HCT116 (cell line): ENCODE results near the gene MALL. TPM values are rescaled to one million over a fixed set of nuclear protein-coding genes. Genes with fewer than 3 reads are reported as not detected.

Experiments used
- ATAC-seq: fragments of 200-7000 bp; cut with Tn5 transposase; 2 replicates; pipeline ENCODE4 v1.9.1; 2020; ENCODE audit warnings: mild to moderate bottlenecking, moderate library complexity
- BruUV-seq: library from RNA; stranded (reverse); fragments of 400-500 nt; replicated peaks from 2 replicates; lab custom pipeline; 2021; lab: Mats Ljungman, UMichigan
- CTCF ChIA-PET: fragments of 300-600 bp; sonication (Branson Sonifier 250); formaldehyde crosslinking; loops from one replicate; lab custom pipeline; 2021; ENCODE audit warnings: antibody characterized with exemption; lab: Charles Lee
- POLR2A ChIA-PET: fragments of 300-600, 350-600 bp; sonication (Branson Sonifier 250); formaldehyde crosslinking; loops from one replicate; lab custom pipeline; 2021; ENCODE audit warnings: antibody characterized with exemption; lab: Charles Lee
- RAD21 ChIA-PET, 2 experiments: fragments of 300-600 bp; sonication (Branson Sonifier 250); formaldehyde crosslinking; loops; one replicate each; lab custom pipeline; 2023; ENCODE audit warnings: low total read pairs in 2 of 2; ENCODE audit not compliant: uncharacterized antibody in 2 of 2, unreplicated experiment in 2 of 2, low non-redundant PET in 1 of 2; lab: Charles Lee
- DNase-seq: peaks from one replicate; pipeline ENCODE4 v3.0.0-alpha.2; 2010; ENCODE audit warnings: low read depth, low spot score
- H2AFZ ChIP-seq: fragments of 200-600 bp; shearing (Covaris generic), sonication (generic); 2 replicates; pipeline ENCODE4 v1.6.1; 2017; ENCODE audit warnings: low read depth, mixed run types, mixed read lengths, antibody characterized with exemption, low read length; ENCODE audit not compliant: poor library complexity, severe bottlenecking
- H3K27ac ChIP-seq: 2 replicates; pipeline ENCODE4 v1.5.1; 2012; ENCODE audit warnings: low read depth, low read length
- H3K27me3 ChIP-seq: fragments of 200-600 bp; sonication (generic); 2 replicates; pipeline ENCODE4 v1.6.1; 2016; ENCODE audit warnings: mixed run types, low read length, mixed read lengths; ENCODE audit not compliant: insufficient read depth
- H3K36me3 ChIP-seq, 2 experiments: fragments of 200-500 bp in 1 of 2; fragments of 200-600 bp in 1 of 2; sonication (Bioruptor generic) in 1 of 2; sonication (generic) in 1 of 2; 2 replicates each; pipeline versions ENCODE4 v1.5.1 to v1.6.1; 2014 to 2016; ENCODE audit warnings: low read length in 2 of 2, inconsistent platforms in 1 of 2, mixed read lengths in 1 of 2, mixed run types in 1 of 2; ENCODE audit not compliant: insufficient read depth in 2 of 2, control insufficient read depth in 1 of 2
- H3K4me1 ChIP-seq, 2 experiments: fragments of 200-600 bp in 1 of 2; sonication (generic) in 1 of 2; 2 replicates each; pipeline versions ENCODE4 v1.5.1 to v1.6.1; 2012 to 2017; ENCODE audit warnings: low read length in 2 of 2, inconsistent platforms in 1 of 2, mild to moderate bottlenecking in 1 of 2, mixed read lengths in 1 of 2, mixed run types in 1 of 2, moderate library complexity in 1 of 2; ENCODE audit not compliant: insufficient read depth in 2 of 2, control insufficient read depth in 1 of 2
- H3K4me2 ChIP-seq: fragments of 200-600 bp; sonication (generic); 2 replicates; pipeline ENCODE4 v1.6.1; 2017; ENCODE audit warnings: mixed run types, low read length, mixed read lengths
- H3K4me3 ChIP-seq, 2 experiments: fragments of 200-600 bp in 1 of 2; sonication (generic) in 1 of 2; replicated peaks in 1 of 2; 2 replicates each; pipeline ENCODE4 v1.5.1; 2011 to 2016; ENCODE audit warnings: low read length in 2 of 2, control low read depth in 1 of 2, low read depth in 1 of 2, mild to moderate bottlenecking in 1 of 2, mixed read lengths in 1 of 2, mixed run types in 1 of 2
- H3K79me2 ChIP-seq: fragments of 200-600 bp; sonication (generic); 2 replicates; pipeline ENCODE4 v1.6.1; 2017; ENCODE audit warnings: mild to moderate bottlenecking, mixed run types, low read length, moderate library complexity, mixed read lengths; ENCODE audit not compliant: insufficient read depth
- H3K9ac ChIP-seq: fragments of 200-600 bp; sonication (generic); 2 replicates; pipeline ENCODE4 v1.6.1; 2016; ENCODE audit warnings: low read length, mixed read lengths
- H3K9me2 ChIP-seq: fragments of 200-600 bp; sonication (generic), shearing (Covaris generic); 2 replicates; pipeline ENCODE4 v1.6.1; 2017; ENCODE audit warnings: mixed run types, mild to moderate bottlenecking, moderate library complexity; ENCODE audit not compliant: insufficient read depth
- H3K9me3 ChIP-seq, 2 experiments: fragments of 200-500 bp in 1 of 2; fragments of 200-600 bp in 1 of 2; sonication (Bioruptor generic) in 1 of 2; sonication (generic) in 1 of 2; 2 replicates each; pipeline ENCODE4 v1.6.1; 2014 to 2017; ENCODE audit warnings: low read length in 2 of 2, mixed read lengths in 2 of 2, inconsistent platforms in 1 of 2, low read depth in 1 of 2, mild to moderate bottlenecking in 1 of 2, mixed run types in 1 of 2, moderate library complexity in 1 of 2; ENCODE audit not compliant: control insufficient read depth in 1 of 2, insufficient read depth in 1 of 2
- H4K20me1 ChIP-seq: fragments of 200-600 bp; sonication (generic), shearing (Covaris generic); 2 replicates; pipeline ENCODE4 v1.6.1; 2017; ENCODE audit warnings: mixed run types, mild to moderate bottlenecking, moderate library complexity; ENCODE audit not compliant: insufficient read depth
- CEBPB ChIP-seq: IDR thresholded peaks from 2 replicates; pipeline ENCODE4 v1.6.1; 2012; ENCODE audit warnings: low read depth
- EGR1 ChIP-seq: IDR thresholded peaks from 2 replicates; pipeline ENCODE4 v1.6.1; 2012; ENCODE audit warnings: low read depth
- EZH2phosphoT487 ChIP-seq: fragments of 200-600 bp; IDR thresholded peaks from 2 replicates; pipeline ENCODE4 v1.6.1; 2018; ENCODE audit warnings: antibody characterized with exemption, borderline replicate concordance
- FOSL1 ChIP-seq: IDR thresholded peaks from 2 replicates; pipeline ENCODE4 v1.6.1; 2012; ENCODE audit warnings: low read depth
- JUND ChIP-seq: IDR thresholded peaks from 2 replicates; pipeline ENCODE4 v1.6.1; 2012
- POLR2A ChIP-seq: IDR thresholded peaks from 2 replicates; pipeline ENCODE4 v1.7.0; 2011; ENCODE audit warnings: borderline replicate concordance; ENCODE audit not compliant: insufficient read depth, insufficient read length; ENCODE audit errors: extremely low read depth
- POLR2AphosphoS5 ChIP-seq: IDR thresholded peaks from 2 replicates; pipeline ENCODE4 v1.6.1; 2011; ENCODE audit warnings: mild to moderate bottlenecking, low read depth, low read length, moderate library complexity
- SIN3A ChIP-seq: IDR thresholded peaks from 2 replicates; pipeline ENCODE4 v1.6.1; 2012; ENCODE audit warnings: low read depth
- SP1 ChIP-seq: IDR thresholded peaks from 2 replicates; pipeline ENCODE4 v1.6.1; 2012; ENCODE audit warnings: low read depth
- TCF7L2 ChIP-seq: IDR thresholded peaks from 2 replicates; pipeline ENCODE4 v1.7.0; 2011; ENCODE audit warnings: borderline replicate concordance, inconsistent platforms; ENCODE audit not compliant: insufficient read depth, insufficient read length; ENCODE audit errors: extremely low read depth
- YY1 ChIP-seq: IDR thresholded peaks from 2 replicates; pipeline ENCODE4 v1.6.1; 2011; ENCODE audit warnings: low read length, low read depth, moderate library complexity, mild to moderate bottlenecking; ENCODE audit not compliant: insufficient replicate concordance; ENCODE audit errors: extremely low read depth
- ZFX ChIP-seq: fragments of 450-650 bp; IDR thresholded peaks from 2 replicates; pipeline ENCODE4 v1.6.1; 2017
- ZNF274 ChIP-seq: fragments of 200-500 bp; sonication (Bioruptor generic); IDR thresholded peaks from 2 replicates; pipeline ENCODE4 v1.6.1; 2014; ENCODE audit warnings: mild to moderate bottlenecking, low read depth, low read length, inconsistent platforms
- intact Hi-C: fragments of 100-400 bp; cut with micrococcal nuclease; formaldehyde crosslinking; loops from 2 replicates; pipeline ENCODE4 v1.10.0; 2022
- total RNA-seq: library from RNA; stranded (reverse); gene quantifications from one replicate; pipeline ENCODE4 v1.2.1, GENCODE V29; 2021; ENCODE audit not compliant: unreplicated experiment
- TF ChIP-seq, protein P1 (sequence below): IDR thresholded peaks from 2 replicates; pipeline ENCODE4 v1.6.1; 2012
- TF ChIP-seq, protein P2 (sequence below): IDR thresholded peaks from 2 replicates; pipeline ENCODE4 v1.6.1; 2012

MALL gene
- total RNA-seq, 1 experiment from 2014 or later: 223 TPM

DNA sequence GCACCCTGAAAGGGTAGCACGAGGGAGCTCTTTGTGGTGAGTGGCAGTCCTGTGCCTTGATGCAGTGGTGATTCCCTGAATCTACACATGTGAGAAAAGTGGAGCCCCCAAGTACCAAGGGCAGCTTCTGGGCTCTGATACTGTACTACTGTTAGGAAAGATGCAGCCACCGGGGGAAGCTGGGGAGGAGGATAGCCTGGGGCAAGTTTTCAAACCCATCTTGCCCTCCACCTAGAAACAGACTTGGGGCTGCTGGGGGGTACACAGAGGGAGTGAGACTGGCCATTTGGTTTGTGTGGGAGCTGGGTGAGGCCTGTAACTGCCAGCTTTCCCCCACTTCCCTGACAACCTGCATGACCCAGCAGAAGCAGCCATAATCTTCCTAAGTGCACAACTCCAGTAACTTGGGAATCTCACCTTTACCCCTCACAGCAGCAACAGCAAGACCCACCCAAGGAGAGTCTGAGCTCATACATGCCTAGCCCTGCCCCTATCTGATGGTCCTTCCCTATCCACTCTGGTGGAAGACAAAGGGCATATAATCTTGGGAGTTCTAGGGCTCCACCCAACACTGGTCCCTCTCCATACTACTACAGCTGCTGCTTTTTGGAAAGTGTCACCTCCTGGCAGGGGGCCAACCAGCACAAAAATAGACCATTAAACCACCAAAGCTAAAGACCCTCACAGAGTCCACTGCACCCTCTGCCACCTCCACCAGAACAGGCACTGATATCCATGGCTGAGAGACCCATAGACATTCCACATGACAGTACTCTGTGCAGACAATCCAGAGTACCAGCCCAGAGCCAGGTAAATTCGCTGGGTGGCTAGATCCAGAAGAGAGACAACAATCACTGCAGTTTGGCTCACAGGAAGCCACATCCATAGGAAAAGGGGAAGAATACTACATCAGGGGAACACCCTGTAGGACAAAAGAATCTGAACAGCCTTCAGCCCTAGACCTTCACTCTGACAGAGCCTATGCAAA is 8.2 kb downstream of the MALL start:
- Histone ChIP-seq H4K20me1 (no peaks in the 10 kb centered on the region), H2AFZ (no peak overlapping the region), H3K9me2 (no peaks in the 10 kb centered on the region), H3K79me2 (peaks cover 96% of the 10 kb centered on the region), H3K4me3 (peak overlapping the region in 1 of 2 experiments; percentile 15; a peak in 2 of 4 replicates), H3K9me3 (no peaks in the 10 kb centered on the region), H3K9ac (peak overlapping the region; percentile 78), H3K27ac (peak overlapping the region; percentile 100), H3K4me2 (peak overlapping the region; percentile 65), H3K27me3 (no peaks in the 10 kb centered on the region), H3K4me1 (peaks cover 79 to 99% of the 10 kb centered on the region in 2 experiments), H3K36me3 (peaks cover 0 to 22% of the 10 kb centered on the region in 2 experiments; a peak in 2 of 4 replicates)
- ChIA-PET RAD21 (no interaction called here), POLR2A (interaction anchor here (1.0 to 2.6 kb wide), 3 partner anchors 8 to 18 kb away, joined by 4 to 37 read pairs (median 8); partner anchors contain the start of gene MALL), CTCF (interaction anchor here (1.3 to 2.5 kb wide), 2 partner anchors 9 to 49 kb away, joined by 3 to 41 read pairs; partner anchors contain the start of gene MALL)
- no peak for DNase-seq
- BruUV-seq: no TSS peak
- intact Hi-C loops: loop anchor here (2.0 kb wide), 1 partner anchor 41 kb away; no protein-coding TSS in a partner anchor
- ATAC-seq: peak; percentile 26
- TF ChIP-seq POLR2AphosphoS5 (peak; percentile 7; the same call in 1 of the 2 replicates), SIN3A (no peak), FOSL1 (no peak)

DNA sequence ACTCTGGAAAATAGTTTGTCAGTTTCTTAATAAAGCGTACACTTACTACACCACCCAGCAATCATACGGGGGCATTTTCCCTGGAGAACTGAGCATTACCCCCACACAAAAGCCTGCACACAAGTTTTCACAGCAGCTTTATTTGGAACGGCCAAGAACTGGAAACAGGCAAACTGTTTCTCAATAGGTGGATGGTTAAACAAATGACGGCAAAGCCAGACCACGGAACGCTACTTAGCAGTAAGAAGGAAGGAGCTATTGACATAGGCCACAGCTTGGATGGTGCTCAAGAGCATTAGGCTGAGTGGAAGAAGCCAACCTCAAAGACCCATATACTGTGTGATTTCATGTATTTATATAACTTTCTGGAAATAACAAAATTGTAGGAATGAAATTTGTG is 9.0 kb downstream of the MALL start:
- no peak overlapping the region for H2AFZ ChIP-seq
- ATAC-seq (peak; percentile 22), DNase-seq (peak; percentile 59)
- no peaks in the 10 kb centered on the region for H3K9me2 ChIP-seq
- ChIA-PET RAD21 (interaction anchor here in 1 of 2 experiments (1.1 kb wide), 1 partner anchor 10 kb away, joined by 3 read pairs; no protein-coding TSS in a partner anchor), CTCF (interaction anchor here (1.3 to 2.5 kb wide), 2 partner anchors 10 to 50 kb away, joined by 3 to 41 read pairs; partner anchors contain the start of gene MALL), POLR2A (interaction anchor here (0.6 to 2.6 kb wide), 6 partner anchors 9 to 101 kb away, joined by 3 to 37 read pairs (median 4); partner anchors contain the start of gene MALL)
- no peaks in the 10 kb centered on the region for H3K9me3 ChIP-seq
- H3K4me3 ChIP-seq: peak overlapping the region in 1 of 2 experiments; percentile 15; a peak in 1 of 4 replicates
- H3K27ac ChIP-seq: peak overlapping the region; percentile 100
- intact Hi-C loops: loop anchor here (2.0 kb wide), 1 partner anchor 42 kb away; no protein-coding TSS in a partner anchor
- no peaks in the 10 kb centered on the region for H3K27me3 ChIP-seq
- H3K4me1 ChIP-seq: peaks cover 86 to 99% of the 10 kb centered on the region in 2 experiments
- TSS peak; percentile 73 for BruUV-seq
- TF ChIP-seq YY1: no peak
- TF ChIP-seq POLR2AphosphoS5: no peak
- TF ChIP-seq EGR1: no peak
- no peak for TF ChIP-seq POLR2A
- no peak for TF ChIP-seq CEBPB
- no peak for TF ChIP-seq SIN3A
- TF ChIP-seq ZNF274: no peak
- no peak for TF ChIP-seq SP1
- TF ChIP-seq, protein P1, sequence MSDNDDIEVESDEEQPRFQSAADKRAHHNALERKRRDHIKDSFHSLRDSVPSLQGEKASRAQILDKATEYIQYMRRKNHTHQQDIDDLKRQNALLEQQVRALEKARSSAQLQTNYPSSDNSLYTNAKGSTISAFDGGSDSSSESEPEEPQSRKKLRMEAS: no peak
- TF ChIP-seq EZH2phosphoT487: no peak
- TF ChIP-seq FOSL1: no peak
- TF ChIP-seq, protein P2, sequence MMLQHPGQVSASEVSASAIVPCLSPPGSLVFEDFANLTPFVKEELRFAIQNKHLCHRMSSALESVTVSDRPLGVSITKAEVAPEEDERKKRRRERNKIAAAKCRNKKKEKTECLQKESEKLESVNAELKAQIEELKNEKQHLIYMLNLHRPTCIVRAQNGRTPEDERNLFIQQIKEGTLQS: no peak
- no peak for TF ChIP-seq JUND
- no peak for TF ChIP-seq TCF7L2
- TF ChIP-seq ZFX: no peak
- H4K20me1 ChIP-seq: no peaks in the 10 kb centered on the region
- peak overlapping the region; percentile 78 for H3K9ac ChIP-seq
- peak overlapping the region; percentile 65 for H3K4me2 ChIP-seq
- H3K36me3 ChIP-seq: peaks cover 0 to 15% of the 10 kb centered on the region in 2 experiments; a peak in 2 of 4 replicates
- H3K79me2 ChIP-seq: peaks cover 96% of the 10 kb centered on the region
